ENCODE measurements around the gene GGA1. TPM values are rescaled to one million over a fixed set of nuclear protein-coding genes. Genes with fewer than 3 reads are reported as not detected.
"Not testable (repeated sequence)": the region's sequence is repeated elsewhere in the genome, so short reads cannot be mapped to it uniquely, and the experiment has no call there.

Gene GGA1
- total RNA-seq, 1 donor from 2014 or later: 43.1 TPM

DNA sequence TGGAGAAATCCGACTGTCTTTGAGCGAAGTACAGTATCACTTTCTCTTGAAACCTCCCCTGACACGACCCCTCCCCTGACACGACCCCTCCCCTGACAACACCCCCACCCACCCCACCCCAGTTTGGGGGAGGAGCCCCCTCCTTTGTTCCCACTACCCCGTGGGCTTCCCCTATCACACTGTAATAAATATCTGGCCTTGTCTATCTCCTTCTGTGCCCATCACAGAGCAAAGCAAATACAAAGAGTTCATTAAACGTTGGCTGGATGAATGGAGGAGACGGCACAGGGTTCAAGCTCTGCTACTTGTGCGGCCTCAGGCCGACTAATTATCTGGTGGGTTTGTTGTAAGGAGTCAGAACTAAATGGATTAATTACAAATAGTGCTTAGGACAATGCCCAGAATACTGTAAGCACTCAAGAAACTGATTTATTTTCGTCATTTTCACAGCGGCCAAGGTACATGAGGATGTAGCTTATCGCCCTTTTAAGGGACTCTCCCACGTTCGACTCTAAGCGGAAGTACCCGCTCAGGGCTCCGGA is 628 bp upstream of the GGA1 start:
- H3K4me1 ChIP-seq (ENCODE audit: insufficient read depth, low read length): peaks cover 16% of the 10 kb centered on the region
- H4K20me1 ChIP-seq (ENCODE audit: insufficient read depth, low read length): peaks cover 9% of the 10 kb centered on the region
- peak overlapping the region; percentile 100 for H3K4me2 ChIP-seq (ENCODE audit: low read length)
- peaks cover 3% of the 10 kb centered on the region for H3K27me3 ChIP-seq (ENCODE audit: insufficient read depth, low read length)
- H3K9ac ChIP-seq (ENCODE audit: low read length): peak overlapping the region; percentile 95
- peaks cover 7% of the 10 kb centered on the region for H3K4me1 Mint-ChIP-seq (ENCODE audit: low read depth, unreplicated experiment)
- peak overlapping the region; percentile 97 for H3K27ac Mint-ChIP-seq (ENCODE audit: unreplicated experiment)
- H3K27ac ChIP-seq (ENCODE audit: low read depth, low read length): peak overlapping the region; percentile 96
- H3K4me3 Mint-ChIP-seq (ENCODE audit: unreplicated experiment): peak overlapping the region; percentile 88
- TF ChIP-seq, protein P1, sequence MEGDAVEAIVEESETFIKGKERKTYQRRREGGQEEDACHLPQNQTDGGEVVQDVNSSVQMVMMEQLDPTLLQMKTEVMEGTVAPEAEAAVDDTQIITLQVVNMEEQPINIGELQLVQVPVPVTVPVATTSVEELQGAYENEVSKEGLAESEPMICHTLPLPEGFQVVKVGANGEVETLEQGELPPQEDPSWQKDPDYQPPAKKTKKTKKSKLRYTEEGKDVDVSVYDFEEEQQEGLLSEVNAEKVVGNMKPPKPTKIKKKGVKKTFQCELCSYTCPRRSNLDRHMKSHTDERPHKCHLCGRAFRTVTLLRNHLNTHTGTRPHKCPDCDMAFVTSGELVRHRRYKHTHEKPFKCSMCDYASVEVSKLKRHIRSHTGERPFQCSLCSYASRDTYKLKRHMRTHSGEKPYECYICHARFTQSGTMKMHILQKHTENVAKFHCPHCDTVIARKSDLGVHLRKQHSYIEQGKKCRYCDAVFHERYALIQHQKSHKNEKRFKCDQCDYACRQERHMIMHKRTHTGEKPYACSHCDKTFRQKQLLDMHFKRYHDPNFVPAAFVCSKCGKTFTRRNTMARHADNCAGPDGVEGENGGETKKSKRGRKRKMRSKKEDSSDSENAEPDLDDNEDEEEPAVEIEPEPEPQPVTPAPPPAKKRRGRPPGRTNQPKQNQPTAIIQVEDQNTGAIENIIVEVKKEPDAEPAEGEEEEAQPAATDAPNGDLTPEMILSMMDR (IDR thresholded peaks at IDR 0.05; ENCODE audit: insufficient read depth, low read depth, low read length): no peak
- no peak for TF ChIP-seq EZH2 (IDR thresholded peaks at IDR 0.05; ENCODE audit: insufficient read depth, low read length)
- no peaks in the 10 kb centered on the region for H3K27me3 Mint-ChIP-seq (ENCODE audit: low read depth, unreplicated experiment)
- DNase-seq (ENCODE audit: low read depth) (no peak), FAIRE-seq (peak; percentile 71)
- H3K79me2 ChIP-seq (ENCODE audit: insufficient read depth, low read length): peaks cover 34% of the 10 kb centered on the region
- H3K9me3 Mint-ChIP-seq (ENCODE audit: unreplicated experiment): no peaks in the 10 kb centered on the region
- H3K36me3 Mint-ChIP-seq (ENCODE audit: low read depth, unreplicated experiment): no peaks in the 10 kb centered on the region
- H3K36me3 ChIP-seq (ENCODE audit: insufficient read depth, low read length): no peaks in the 10 kb centered on the region
- H3K9me3 ChIP-seq (ENCODE audit: insufficient read depth, low read depth, low read length): no peaks in the 10 kb centered on the region
- H2AFZ ChIP-seq (ENCODE audit: low read depth, low read length): peak overlapping the region; percentile 88
- H3K4me3 ChIP-seq (ENCODE audit: insufficient read depth, low read depth, low read length): peak overlapping the region; percentile 91

DNA sequence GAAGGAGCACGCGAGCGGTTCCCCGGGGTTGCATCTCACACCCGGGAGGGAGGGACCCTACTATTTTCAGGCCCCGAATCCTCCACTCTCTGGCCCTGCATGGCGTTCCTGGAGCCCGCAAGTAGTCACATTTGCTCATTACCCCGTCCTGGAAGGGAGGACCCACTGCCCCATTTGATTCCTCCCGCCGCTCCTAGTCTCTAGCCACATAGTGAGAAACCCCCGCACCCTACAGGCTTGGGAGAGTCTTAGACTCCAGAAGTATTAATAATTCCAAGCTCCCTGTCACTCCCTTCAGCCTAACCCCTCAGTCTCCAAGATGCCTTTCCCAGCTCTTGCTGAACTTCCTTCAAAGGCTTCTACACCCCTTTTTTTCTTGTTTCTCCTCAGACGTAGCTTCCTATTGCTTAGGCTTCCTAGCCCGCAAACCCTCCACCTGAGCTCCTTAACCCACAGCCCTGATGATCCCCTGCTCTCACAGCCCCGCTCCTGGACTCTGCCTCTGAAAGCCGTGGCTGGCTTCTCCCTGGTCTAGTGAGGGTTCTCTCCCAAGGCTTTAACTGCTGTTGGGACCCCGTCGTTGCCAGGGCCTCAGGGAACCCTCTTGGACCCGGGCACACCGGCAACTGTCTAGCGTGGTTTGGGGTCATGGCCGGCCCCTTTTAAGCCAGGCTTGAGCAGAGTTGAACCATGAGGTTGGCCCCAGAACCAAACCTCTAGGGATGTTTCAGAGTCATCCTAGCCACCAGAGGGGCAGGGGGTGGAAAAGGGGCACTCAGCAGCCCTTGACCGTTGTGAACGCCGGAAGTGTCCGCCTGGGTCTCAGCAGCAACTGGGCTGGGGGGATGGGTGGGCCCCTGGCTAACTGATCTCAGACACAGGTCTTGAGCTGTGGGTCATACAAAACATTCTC is 862 bp downstream of the GGA1 start:
- H3K27ac Mint-ChIP-seq (ENCODE audit: unreplicated experiment): peak overlapping the region; percentile 90
- Histone ChIP-seq H4K20me1 (ENCODE audit: insufficient read depth, low read length) (peaks cover 9% of the 10 kb centered on the region), H3K4me2 (ENCODE audit: low read length) (peak overlapping the region; percentile 100), H3K9me3 (ENCODE audit: insufficient read depth, low read depth, low read length) (no peaks in the 10 kb centered on the region), H3K4me3 (ENCODE audit: insufficient read depth, low read depth, low read length) (peak overlapping the region; percentile 91), H3K27ac (ENCODE audit: low read depth, low read length) (peak overlapping the region; percentile 62), H3K27me3 (ENCODE audit: insufficient read depth, low read length) (peaks cover 3% of the 10 kb centered on the region), H3K9ac (ENCODE audit: low read length) (peak overlapping the region; percentile 95), H3K36me3 (ENCODE audit: insufficient read depth, low read length) (no peaks in the 10 kb centered on the region), H2AFZ (ENCODE audit: low read depth, low read length) (peak overlapping the region; percentile 82), H3K79me2 (ENCODE audit: insufficient read depth, low read length) (peaks cover 36% of the 10 kb centered on the region), H3K4me1 (ENCODE audit: insufficient read depth, low read length) (peaks cover 19% of the 10 kb centered on the region)
- peak overlapping the region; percentile 94 for H3K4me3 Mint-ChIP-seq (ENCODE audit: unreplicated experiment)
- no peak for FAIRE-seq
- no peaks in the 10 kb centered on the region for H3K36me3 Mint-ChIP-seq (ENCODE audit: low read depth, unreplicated experiment)
- no peaks in the 10 kb centered on the region for H3K27me3 Mint-ChIP-seq (ENCODE audit: low read depth, unreplicated experiment)
- peaks cover 9% of the 10 kb centered on the region for H3K4me1 Mint-ChIP-seq (ENCODE audit: low read depth, unreplicated experiment)
- H3K9me3 Mint-ChIP-seq (ENCODE audit: unreplicated experiment): no peaks in the 10 kb centered on the region
- TF ChIP-seq, protein P1 (IDR thresholded peaks at IDR 0.05; ENCODE audit: insufficient read depth, low read depth, low read length): no peak
- no peak for TF ChIP-seq EZH2 (IDR thresholded peaks at IDR 0.05; ENCODE audit: insufficient read depth, low read length)
- no peak for DNase-seq (ENCODE audit: low read depth)

DNA sequence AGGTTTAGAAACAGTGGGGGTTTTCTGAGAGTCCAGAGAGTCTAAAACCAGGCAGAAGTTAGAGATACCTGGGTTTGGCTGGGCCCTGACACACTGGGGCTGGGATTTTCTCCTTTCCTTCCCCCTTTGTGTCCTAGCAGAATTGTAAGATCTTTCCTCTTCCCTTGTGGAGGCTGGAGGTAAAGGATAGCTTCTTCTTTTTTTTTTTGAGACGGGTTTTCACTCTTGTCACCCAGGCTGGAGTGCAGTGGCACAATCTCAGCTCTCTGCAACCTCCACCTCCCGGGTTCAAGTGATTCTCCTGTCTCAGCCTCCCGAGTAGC is 1.5 kb downstream of the GGA1 start:
- not testable (repeated sequence) for DNase-seq (ENCODE audit: low read depth); H3K27me3 ChIP-seq (ENCODE audit: insufficient read depth, low read length); H3K27ac ChIP-seq (ENCODE audit: low read depth, low read length); H3K27me3 Mint-ChIP-seq (ENCODE audit: low read depth, unreplicated experiment); FAIRE-seq; H3K9me3 Mint-ChIP-seq (ENCODE audit: unreplicated experiment); H2AFZ ChIP-seq (ENCODE audit: low read depth, low read length); H3K36me3 Mint-ChIP-seq (ENCODE audit: low read depth, unreplicated experiment); H3K36me3 ChIP-seq (ENCODE audit: insufficient read depth, low read length); H3K9me3 ChIP-seq (ENCODE audit: insufficient read depth, low read depth, low read length); H3K4me1 Mint-ChIP-seq (ENCODE audit: low read depth, unreplicated experiment); H4K20me1 ChIP-seq (ENCODE audit: insufficient read depth, low read length)
- H3K4me3 Mint-ChIP-seq (ENCODE audit: unreplicated experiment): peak overlapping the region; percentile 94
- Histone ChIP-seq H3K4me3 (ENCODE audit: insufficient read depth, low read depth, low read length) (peak overlapping the region; percentile 91), H3K9ac (ENCODE audit: low read length) (peak overlapping the region; percentile 95), H3K79me2 (ENCODE audit: insufficient read depth, low read length) (peaks cover 36% of the 10 kb centered on the region), H3K4me1 (ENCODE audit: insufficient read depth, low read length) (peaks cover 19% of the 10 kb centered on the region), H3K4me2 (ENCODE audit: low read length) (peak overlapping the region; percentile 100)
- peak overlapping the region; percentile 90 for H3K27ac Mint-ChIP-seq (ENCODE audit: unreplicated experiment)

Measured in astrocyte (in vitro differentiated cells and primary cell).